Brain pericyte (primary cell): Measurements from ENCODE around the gene ABCF3.

Experiments used
- DNase-seq: peaks from one replicate; pipeline ENCODE4 v3.0.0-alpha.2; 2012; ENCODE audit warnings: low read depth, low spot score

The ABCF3 gene

DNA sequence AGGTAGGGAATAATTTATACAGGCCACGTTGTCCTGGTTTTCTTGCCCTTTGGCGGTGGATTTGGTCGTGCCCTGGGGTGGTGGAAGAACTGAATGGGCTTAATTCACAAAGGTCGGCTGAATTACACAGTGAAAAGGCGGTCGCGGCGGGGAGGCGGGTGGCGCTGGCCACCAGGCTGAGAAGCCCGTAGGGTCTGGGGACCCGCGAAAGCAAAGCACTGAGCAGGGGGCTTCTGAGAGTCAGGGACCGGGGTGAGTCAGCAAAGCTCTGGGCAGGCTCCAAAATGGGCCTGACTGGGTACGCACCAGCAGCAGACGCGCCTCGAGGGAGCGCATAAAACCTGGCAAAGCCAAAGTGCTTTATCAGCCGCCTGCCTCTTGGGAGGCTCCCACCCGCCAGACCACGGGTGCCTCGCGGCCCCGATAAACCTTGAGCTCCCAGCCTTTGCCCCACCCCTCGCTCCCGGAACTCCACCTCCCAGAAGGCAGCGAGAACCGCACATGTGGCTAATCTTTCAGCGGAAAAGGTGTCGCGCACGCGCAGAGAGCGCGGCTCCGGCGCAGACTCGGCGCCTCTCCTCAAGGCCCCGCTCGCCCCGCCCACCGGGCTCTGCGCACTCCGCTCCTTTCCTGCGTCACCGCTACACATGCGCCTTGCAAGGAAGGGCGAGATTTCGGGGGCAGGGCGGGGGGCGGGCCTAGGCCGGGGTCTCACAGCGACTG, 377 bp upstream of the ABCF3 start:
- peak; percentile 95 for DNase-seq

DNA sequence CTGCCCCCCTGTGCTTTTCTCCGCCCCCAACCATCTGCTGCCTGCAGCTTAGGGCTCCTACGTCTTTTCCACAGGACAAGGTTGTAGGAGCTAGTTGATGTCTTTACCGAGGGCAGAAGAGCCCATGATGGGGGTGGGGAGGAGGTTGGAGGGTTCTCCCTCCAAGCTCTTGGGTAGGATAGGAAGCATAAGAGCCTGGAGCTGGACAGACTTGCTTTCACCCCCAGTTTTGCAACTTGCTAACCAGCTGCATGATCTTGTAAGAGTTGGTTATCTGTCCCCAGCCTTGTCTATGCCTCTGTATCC, 856 bp downstream of the ABCF3 start:
- DNase-seq = no peak

DNA sequence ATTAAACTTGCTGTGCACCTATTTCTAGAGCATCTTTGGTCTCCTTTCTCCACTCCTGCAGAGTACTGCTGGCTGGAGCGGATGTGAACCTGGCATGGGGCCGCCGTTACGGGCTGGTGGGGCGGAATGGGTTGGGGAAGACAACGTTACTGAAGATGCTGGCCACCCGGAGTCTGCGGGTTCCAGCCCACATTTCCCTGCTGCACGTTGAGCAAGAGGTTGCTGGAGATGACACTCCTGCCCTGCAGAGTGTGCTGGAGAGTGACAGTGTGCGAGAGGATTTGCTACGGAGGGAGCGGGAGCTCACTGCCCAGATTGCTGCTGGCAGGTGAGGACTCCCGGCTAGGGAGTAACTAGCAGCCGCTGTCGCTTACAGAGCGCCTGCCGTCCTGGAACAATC, 2.1 kb downstream of the ABCF3 start:
- DNase-seq = no peak

GRCh38 chr3:184189421-184189820, 3.4 kb downstream of the ABCF3 start:
- DNase-seq = no peak

GRCh38 chr3:184192889-184193288, 6.9 kb downstream of the ABCF3 start:
- DNase-seq = no peak

DNA sequence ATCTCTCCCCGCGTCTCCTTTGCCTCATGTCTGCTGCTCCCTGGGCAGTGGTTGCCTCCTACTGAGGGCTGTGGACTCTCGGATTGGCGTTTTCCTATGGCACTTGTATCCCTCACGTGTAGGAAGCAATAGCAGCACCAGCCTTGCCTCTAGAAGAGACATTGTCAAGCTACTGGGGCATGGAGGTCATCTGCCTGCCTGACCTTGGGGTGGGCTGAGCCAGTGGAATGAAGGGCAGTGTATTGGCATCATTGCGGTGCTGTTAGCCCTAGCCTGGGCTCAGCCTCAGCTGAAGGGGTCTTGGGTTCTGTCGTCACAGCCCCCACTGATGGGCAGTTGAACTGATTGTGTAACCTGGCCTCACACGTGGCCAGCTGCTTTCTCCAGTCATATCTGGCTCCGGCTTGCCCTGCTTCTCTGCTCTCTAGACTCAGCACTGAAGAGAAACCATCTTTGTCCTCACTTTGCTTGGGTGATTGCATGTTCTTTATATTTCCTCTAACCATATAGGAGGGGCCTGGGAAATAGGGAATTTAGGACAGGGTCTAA, 8.1 kb downstream of the ABCF3 start:
- no peak for DNase-seq

DNA sequence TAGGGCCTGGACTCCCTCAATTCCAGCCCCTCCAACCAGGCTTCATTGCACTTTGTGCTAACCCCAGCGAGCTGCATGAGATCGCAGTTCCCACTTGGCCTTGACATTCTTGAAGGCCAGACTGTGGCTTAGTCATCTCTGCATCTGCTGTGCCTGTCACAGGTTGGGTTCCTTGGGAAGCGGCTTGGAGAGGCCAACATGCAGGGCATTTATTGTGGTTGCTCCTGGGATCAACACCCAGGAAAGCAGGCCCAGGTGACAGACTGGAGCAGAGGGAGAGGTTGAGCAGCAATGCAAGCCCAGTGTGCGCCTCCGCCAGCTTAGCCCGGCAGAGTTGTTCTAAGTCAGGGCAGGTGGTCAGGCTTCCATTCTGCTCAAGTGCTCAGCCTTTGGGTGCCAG, 10.5 kb downstream of the ABCF3 start:
- DNase-seq = no peak

GRCh38 chr3:184198509-184198908, 12.5 kb downstream of the ABCF3 start:
- no peak for DNase-seq

- no peak for DNase-seq
These were observed 14.8 kb downstream of the ABCF3 start for GRCh38 chr3:184200825-184201224.

DNA sequence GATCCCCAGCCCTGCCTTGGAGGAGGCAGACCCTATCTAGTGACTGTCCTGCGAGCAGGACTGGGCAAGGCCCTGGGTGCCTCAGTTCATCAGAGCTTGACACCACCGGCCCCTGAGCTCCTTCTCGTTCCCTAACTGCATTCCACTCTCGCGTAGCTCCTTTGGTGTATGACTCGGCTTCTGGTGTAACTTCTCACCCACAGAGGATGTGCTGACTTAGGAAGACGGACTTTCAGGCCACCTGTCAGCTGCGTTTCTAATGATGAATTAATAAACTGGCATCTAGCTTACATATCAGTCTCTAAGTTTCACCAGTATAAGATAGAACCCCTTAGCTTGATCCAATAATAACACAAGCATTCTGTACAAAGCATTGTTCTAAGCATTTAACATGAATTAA, 17.5 kb downstream of the ABCF3 start:
- no peak for DNase-seq

DNA sequence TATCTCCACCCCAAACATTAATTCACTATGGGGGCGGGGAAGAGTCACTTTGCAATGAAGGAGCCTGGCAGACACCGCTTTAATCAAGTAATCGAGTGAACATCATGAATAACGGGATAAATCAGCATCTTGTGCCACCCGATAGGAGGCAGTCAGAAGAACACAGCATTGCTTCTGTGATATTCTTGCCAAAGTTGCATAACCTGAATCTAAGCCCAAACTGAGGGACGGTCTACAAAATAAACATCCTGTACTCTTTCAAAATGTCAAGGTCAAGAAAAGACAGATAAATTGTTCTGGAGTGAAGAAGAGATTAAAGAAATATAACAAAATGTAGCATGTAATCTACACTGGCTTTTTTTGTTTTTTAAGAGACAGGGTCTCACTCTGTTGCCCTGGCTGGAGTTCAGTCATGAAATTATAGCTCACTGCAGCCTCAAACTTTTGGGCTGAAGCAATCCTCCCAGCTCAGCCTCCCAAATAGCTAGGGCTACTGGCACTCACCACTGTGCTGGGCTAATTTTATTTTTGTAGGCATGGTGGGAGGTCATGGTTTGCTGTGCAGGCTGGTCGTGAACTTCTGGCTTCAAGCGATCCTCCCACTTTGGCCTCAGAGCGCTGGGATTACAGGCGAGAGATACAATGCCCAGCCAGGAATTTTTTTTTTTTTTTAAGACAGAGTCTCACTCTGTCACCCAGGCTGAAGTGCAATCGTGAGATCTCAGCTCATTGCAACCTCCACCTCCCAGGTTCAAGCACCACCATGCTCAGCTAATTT, 23.3 kb downstream of the ABCF3 start:
- no peak for DNase-seq

GRCh38 chr3:184211297-184211696, 25.3 kb downstream of the ABCF3 start:
- DNase-seq = no peak

- no peak for DNase-seq
These were observed 25.7 kb downstream of the ABCF3 start for GRCh38 chr3:184211718-184212117.

DNA sequence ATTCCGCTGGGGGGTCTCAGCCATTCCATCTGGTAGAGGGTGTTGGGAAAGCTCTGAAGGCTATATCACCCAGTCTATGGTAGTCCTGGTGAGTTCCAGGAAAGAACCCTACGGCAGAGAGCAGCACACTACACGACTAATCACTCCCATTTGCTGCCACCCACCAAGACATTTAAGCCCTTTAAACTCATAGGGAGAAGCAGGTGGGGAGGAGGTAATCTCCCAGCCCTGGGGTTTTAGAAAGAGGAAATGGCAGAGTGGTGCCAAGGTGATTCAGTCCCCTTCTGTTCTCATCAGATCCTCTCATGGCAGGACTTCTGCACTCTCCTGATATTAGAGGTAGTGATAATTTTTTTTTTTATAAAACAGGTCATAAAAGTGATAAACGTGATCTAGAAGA, 32.8 kb downstream of the ABCF3 start:
- DNase-seq = no peak

- DNase-seq = no peak
These were observed 36.5 kb downstream of the ABCF3 start for GRCh38 chr3:184222521-184222920.

- DNase-seq = no peak
These were observed 37.9 kb downstream of the ABCF3 start for GRCh38 chr3:184223946-184224345.

GRCh38 chr3:184227481-184227935, 41.5 kb downstream of the ABCF3 start:
- no peak for DNase-seq

DNA sequence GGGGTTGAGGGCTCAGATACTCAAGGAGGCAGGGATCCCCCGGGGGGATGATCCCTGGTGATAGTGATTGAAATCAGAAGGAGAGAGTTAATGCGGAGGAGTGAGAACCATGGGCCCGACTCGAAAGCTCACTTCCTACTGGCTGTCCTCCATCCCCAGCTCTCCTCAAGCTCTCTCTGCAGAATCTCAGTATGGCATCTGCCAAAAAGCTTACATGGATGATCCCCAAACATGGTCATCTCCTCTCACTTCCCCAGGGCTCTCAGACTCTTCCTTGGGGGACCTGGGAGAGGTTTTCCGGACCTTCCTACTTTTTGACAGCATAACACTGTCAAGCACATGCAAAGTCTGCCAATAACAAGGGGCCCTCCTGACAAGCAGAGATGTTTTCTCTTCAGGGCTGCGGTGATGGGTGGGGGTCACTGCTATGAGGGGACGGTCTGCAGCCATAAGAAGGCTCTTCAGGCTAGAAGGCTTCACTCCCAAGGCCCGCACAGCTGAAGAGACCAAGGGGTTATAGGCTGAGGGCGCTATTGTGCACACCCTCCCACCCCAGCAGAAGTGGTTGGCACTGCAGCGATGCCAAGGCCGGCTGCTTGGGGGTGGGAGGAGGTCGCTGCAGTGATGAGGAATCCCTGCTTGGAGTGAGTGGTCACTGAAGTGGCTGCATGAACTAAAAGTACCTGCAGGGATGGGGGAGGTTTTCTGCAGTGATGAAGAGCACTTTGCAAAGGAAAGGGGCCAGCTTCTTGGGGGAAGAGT, 42.6 kb downstream of the ABCF3 start:
- DNase-seq = no peak

DNA sequence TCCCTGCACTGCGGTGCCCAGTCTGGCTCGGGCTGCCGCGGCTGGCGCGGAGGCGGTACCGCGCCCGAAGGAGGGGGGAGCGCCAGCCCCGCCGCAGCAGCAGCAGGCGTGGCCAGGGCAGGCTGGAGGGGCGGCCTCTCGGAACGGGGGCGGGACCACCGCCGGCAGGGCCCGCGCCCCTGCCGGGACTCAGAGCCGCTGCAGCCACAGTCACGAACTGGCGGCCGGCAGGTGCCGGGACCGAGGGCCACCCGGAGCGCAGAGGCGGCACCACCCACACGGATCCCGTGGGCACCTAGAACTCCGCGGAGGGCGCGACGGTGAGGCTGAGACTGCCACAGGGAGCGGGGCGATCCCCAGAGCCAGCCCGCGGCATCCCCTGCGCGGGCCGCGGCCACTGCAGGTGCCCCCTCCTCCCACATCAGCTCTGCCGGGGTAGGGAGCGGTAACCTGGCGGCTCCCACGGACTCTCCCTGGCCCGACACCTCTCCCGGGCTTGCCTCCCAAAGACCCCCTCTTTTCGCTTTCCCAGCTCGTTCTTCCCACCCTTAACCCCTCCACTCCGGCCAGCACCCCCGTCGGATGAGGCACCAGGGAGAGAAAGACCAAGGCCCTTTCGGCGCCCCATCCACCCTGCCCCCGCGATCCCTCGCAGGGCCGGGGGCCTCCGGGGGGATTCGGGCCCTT, 43.5 kb downstream of the ABCF3 start, which contains the start of gene VWA5B2:
Gene VWA5B2 (plus strand): TSS at position 192 of the 687 bp plus-strand sequence. CDS start 944 bp downstream, outside the sequence.
- no peak for DNase-seq

GRCh38 chr3:184230081-184230602, 44.1 kb downstream of the ABCF3 start:
- no peak for DNase-seq
